ENCODE measurements around the gene WDFY2. TPM values are rescaled to one million over a fixed set of nuclear protein-coding genes. Genes with fewer than 3 reads are reported as not detected.

The WDFY2 gene
- total and polyA plus RNA-seq, 10 of the 15 experiments (the other 5 are each of a cell fraction or from before 2014, with no cell fraction given), result 2.1 to 13.0 (median 8.1) TPM

GRCh38 chr13:51763486-51763885 is 179.2 kb downstream of the WDFY2 start:
- H2AFZ ChIP-seq (ENCODE audit: control insufficient read depth, low read depth, low read length), result no peak overlapping the region
- no peak for FAIRE-seq
- no peaks in the 10 kb centered on the region for H4K20me1 ChIP-seq (ENCODE audit: control insufficient read depth, insufficient read depth)
- H3K4me2 ChIP-seq (ENCODE audit: control insufficient read depth, insufficient read depth), result no peak overlapping the region; the same call in 1 of the 2 replicates
- SMC1A ChIA-PET (ENCODE audit: uncharacterized antibody, unreplicated experiment), result interaction anchor here (0.8 to 4.4 kb wide), 23 partner anchors 14 to 311 kb away, joined by 3 to 24 read pairs (median 6); partner anchors contain the start of gene INTS6
- ATAC-seq, result no peak
- H3K79me2 ChIP-seq (ENCODE audit: control insufficient read depth, insufficient read depth, low read length), result no peaks in the 10 kb centered on the region
- no peak for DNase-seq (ENCODE audit: low read depth, low spot score)
- CTCF ChIA-PET, result interaction anchor here (0.7 to 2.7 kb wide), 12 partner anchors 10 to 477 kb away, joined by 3 to 13 read pairs (median 5); partner anchors contain the start of gene INTS6
- RAD21 ChIA-PET (ENCODE audit: unreplicated experiment), result interaction anchor here (1.0 to 3.8 kb wide), 15 partner anchors 18 to 344 kb away, joined by 3 to 29 read pairs (median 6); partner anchors contain the start of gene INTS6
- no peaks in the 10 kb centered on the region for H3K27me3 ChIP-seq (replicated peaks in 1 of 2; ENCODE audit: control insufficient read depth in 2 of 2, insufficient read depth in 2 of 2, low read length in 1 of 2)
- WGBS (ENCODE audit: insufficient coverage, insufficient replicate concordance, low lambda C conversion rate, missing lambda C conversion rate), result 100% methylated on average over 2 of the region's 2 CpGs
- H3K36me3 ChIP-seq (ENCODE audit: control insufficient read depth in 2 of 2, insufficient read depth in 2 of 2, low read length in 1 of 2), result 0 out of 4 replicates have a peak, but pooled peaks cover 2% of the 10 kb centered on the region in 2 experiments
- peaks cover 21% of the 10 kb centered on the region for H3K4me1 ChIP-seq (ENCODE audit: control insufficient read depth, insufficient read depth, low read length)
- in situ Hi-C loops (cut with MboI), result no loop called here
- no TSS peak for BruUV-seq (replicated peaks)
- no peaks in the 10 kb centered on the region for H3K9me3 ChIP-seq (replicated peaks; ENCODE audit: control insufficient read depth, insufficient read depth, low read length)
- no peak overlapping the region for H3K4me3 ChIP-seq
- intact Hi-C loops (cut with micrococcal nuclease; ENCODE audit: unreplicated experiment), result no loop called here
- POLR2A ChIA-PET, result interaction anchor here (0.7 to 2.0 kb wide), 6 partner anchors 31 to 313 kb away, joined by 3 to 9 read pairs (median 5); partner anchors contain the start of gene INTS6
- TF ChIP-seq NBN (IDR thresholded peaks at IDR 0.05) (no peak), BHLHE40 (IDR thresholded peaks at IDR 0.05; ENCODE audit: borderline replicate concordance in 1 of 2, low read depth in 2 of 2, low read length in 1 of 2) (no peak), GABPA (IDR thresholded peaks at IDR 0.05; ENCODE audit: low read depth) (no peak), RUNX3 (IDR thresholded peaks at IDR 0.05; ENCODE audit: low read length) (no peak)
- H3K9ac ChIP-seq (ENCODE audit: control insufficient read depth, insufficient read depth, low read length), result no peak overlapping the region
- peak overlapping the region; percentile 87 for H3K27ac ChIP-seq (ENCODE audit: control insufficient read depth, insufficient read depth)

Measured in GM12878 (cell line).